WI38 (cell line): ENCODE results near the gene AMFR.

Experiments used
- H3K4me3 ChIP-seq: 2 replicates; pipeline ENCODE4 v1.5.1; 2011; ENCODE audit warnings: low read depth, mild to moderate bottlenecking, control low read depth, low read length
- CTCF ChIP-seq: IDR thresholded peaks from 2 replicates; pipeline ENCODE4 v1.5.1; 2012; ENCODE audit warnings: low read depth, mild to moderate bottlenecking, control low read depth, low read length

Gene AMFR

GRCh38 chr16:56350491-56351405, 74.6 kb downstream of the AMFR start:
- TF ChIP-seq CTCF: no peak
- no peak overlapping the region for H3K4me3 ChIP-seq

GRCh38 chr16:56349711-56350161, 75.6 kb downstream of the AMFR start:
- no peak overlapping the region for H3K4me3 ChIP-seq
- TF ChIP-seq CTCF: no peak

- TF ChIP-seq CTCF: no peak
- no peak overlapping the region for H3K4me3 ChIP-seq
Observed at GRCh38 chr16:56349086-56349415, 76.3 kb downstream of the AMFR start.

GRCh38 chr16:56348168-56349085, 76.9 kb downstream of the AMFR start:
- H3K4me3 ChIP-seq: no peak overlapping the region
- TF ChIP-seq CTCF: no peak

GRCh38 chr16:56347670-56348069, 77.7 kb downstream of the AMFR start:
- no peak for TF ChIP-seq CTCF
- no peak overlapping the region for H3K4me3 ChIP-seq

- H3K4me3 ChIP-seq: no peak overlapping the region
- TF ChIP-seq CTCF: no peak
Observed at GRCh38 chr16:56347166-56347565, 78.2 kb downstream of the AMFR start.
